Uterus (tissue), 2 donors: ENCODE results near the gene NEK9.

Source experiments
- POLR2A ChIP-seq, 2 donors: fragments of 450-650 bp; IDR thresholded peaks; one replicate each; pipeline ENCODE4 v1.6.1; 2016; ENCODE audit warnings: antibody characterized with exemption in 2 of 2, mild to moderate bottlenecking in 1 of 2, moderate library complexity in 1 of 2
- TF ChIP-seq, protein P1 (sequence below), 4 experiments: fragments of 200-600 bp in 2 of 4; fragments of 450-650 bp in 2 of 4; sonication (generic) in 2 of 4; IDR thresholded peaks; one replicate each; pipeline ENCODE4 v1.5.1; 2016 to 2019; ENCODE audit warnings: antibody characterized with exemption in 4 of 4, mild to moderate bottlenecking in 2 of 4, moderate library complexity in 1 of 4

DNA sequence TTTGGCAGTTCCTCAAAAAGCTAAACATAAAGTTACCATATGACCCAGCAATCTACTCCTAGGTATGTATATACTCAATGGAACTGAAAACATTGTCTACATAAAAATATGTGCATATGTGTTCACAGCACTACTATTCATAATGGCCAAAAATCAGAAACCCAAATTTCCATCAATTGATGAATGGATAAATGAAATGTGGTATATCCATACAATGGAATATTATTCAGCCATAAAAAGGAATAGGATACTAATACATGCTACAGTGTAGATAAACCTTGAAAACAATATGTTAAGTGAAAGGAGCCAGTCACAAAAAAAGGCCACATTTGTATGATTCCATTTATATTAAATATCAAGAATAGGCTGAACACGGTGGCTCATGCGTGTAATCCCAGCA lies 66.4 kb downstream of the NEK9 start:
- TF ChIP-seq, protein P1, sequence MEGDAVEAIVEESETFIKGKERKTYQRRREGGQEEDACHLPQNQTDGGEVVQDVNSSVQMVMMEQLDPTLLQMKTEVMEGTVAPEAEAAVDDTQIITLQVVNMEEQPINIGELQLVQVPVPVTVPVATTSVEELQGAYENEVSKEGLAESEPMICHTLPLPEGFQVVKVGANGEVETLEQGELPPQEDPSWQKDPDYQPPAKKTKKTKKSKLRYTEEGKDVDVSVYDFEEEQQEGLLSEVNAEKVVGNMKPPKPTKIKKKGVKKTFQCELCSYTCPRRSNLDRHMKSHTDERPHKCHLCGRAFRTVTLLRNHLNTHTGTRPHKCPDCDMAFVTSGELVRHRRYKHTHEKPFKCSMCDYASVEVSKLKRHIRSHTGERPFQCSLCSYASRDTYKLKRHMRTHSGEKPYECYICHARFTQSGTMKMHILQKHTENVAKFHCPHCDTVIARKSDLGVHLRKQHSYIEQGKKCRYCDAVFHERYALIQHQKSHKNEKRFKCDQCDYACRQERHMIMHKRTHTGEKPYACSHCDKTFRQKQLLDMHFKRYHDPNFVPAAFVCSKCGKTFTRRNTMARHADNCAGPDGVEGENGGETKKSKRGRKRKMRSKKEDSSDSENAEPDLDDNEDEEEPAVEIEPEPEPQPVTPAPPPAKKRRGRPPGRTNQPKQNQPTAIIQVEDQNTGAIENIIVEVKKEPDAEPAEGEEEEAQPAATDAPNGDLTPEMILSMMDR (IDR thresholded peaks at IDR 0.05): no peak
- TF ChIP-seq POLR2A (IDR thresholded peaks at IDR 0.05): no peak
